GM12873 (cell line): ENCODE measurements around the gene CBX4.

Source experiments
- CTCF ChIP-seq: IDR thresholded peaks from 2 replicates; pipeline ENCODE4 v1.5.1; 2012; ENCODE audit warnings: low read depth, mild to moderate bottlenecking, moderate library complexity, low read length, control low read depth; ENCODE audit not compliant: insufficient read depth; ENCODE audit errors: missing control alignments

The CBX4 gene

GRCh38 chr17:79849953-79850352, 10.7 kb upstream of the CBX4 start:
- TF ChIP-seq CTCF, result no peak

- no peak for TF ChIP-seq CTCF
Measured at GRCh38 chr17:79848370-79848766, 9.1 kb upstream of the CBX4 start.

GRCh38 chr17:79847698-79848369, 8.6 kb upstream of the CBX4 start:
- no peak for TF ChIP-seq CTCF

- no peak for TF ChIP-seq CTCF
Measured at GRCh38 chr17:79845601-79845949, 6.3 kb upstream of the CBX4 start.

GRCh38 chr17:79844869-79845600, 5.8 kb upstream of the CBX4 start:
- peak; percentile 74 for TF ChIP-seq CTCF

GRCh38 chr17:79843816-79844800, 4.9 kb upstream of the CBX4 start:
- no peak for TF ChIP-seq CTCF

- no peak for TF ChIP-seq CTCF
Measured at GRCh38 chr17:79843474-79843815, 4.2 kb upstream of the CBX4 start.
